ENCODE measurements around the gene MRPL20. TPM values are rescaled to one million over a fixed set of nuclear protein-coding genes. Genes with fewer than 3 reads are reported as not detected.

Gene MRPL20
- total RNA-seq, 1 donor from 2014 or later, result 75.6 TPM

DNA sequence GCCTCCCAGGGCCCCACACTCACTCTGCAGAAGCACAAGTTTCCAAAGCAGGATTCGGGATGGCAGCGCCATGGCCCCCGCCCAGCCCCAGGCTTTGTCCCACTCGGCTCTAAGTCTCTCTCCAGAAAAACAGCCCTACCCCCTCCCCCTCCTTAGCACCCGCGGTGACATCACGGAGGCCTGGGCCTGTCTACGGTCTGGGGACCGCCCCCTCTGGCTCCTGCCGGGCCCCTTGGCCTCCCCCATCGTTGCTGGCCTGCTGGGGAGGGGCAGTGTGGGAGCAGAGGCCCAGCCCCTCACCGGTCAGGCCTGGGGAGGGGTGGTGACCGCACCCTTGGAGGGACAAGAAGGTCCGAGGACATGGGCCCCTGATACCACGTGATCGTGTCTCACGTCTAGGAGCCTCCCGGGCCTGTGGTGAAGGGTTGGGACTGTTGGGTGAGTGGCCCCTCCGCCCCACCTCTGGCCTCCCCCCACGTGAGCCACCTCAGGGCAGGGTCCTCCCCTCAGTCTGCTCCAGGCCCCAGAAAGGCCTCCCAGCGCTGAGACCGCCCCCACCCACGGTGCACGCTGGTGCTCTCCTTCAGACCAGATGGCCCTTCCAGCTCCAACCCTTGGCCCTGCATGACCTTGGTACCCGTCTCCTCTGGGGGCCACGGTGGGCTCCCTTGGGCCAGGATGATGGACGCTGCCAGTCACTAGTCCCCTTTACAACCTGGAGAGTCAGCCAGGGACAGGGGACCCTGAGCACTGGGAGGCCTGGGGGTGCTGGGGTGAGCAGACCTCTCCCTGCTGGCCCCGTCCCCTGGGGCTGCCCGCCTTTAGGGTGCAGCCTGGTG is 48.4 kb downstream of the MRPL20 start, which contains the start of gene MXRA8:
MXRA8 (minus strand) TSS at position 123 of the 839 bp plus-strand sequence; CDS start at position 72, 51 bp downstream.
- intact Hi-C loops (cut with DNase I), result no loop called here
- ATAC-seq (peak; percentile 73), DNase-seq (ENCODE audit: low spot score) (peak; percentile 92)

DNA sequence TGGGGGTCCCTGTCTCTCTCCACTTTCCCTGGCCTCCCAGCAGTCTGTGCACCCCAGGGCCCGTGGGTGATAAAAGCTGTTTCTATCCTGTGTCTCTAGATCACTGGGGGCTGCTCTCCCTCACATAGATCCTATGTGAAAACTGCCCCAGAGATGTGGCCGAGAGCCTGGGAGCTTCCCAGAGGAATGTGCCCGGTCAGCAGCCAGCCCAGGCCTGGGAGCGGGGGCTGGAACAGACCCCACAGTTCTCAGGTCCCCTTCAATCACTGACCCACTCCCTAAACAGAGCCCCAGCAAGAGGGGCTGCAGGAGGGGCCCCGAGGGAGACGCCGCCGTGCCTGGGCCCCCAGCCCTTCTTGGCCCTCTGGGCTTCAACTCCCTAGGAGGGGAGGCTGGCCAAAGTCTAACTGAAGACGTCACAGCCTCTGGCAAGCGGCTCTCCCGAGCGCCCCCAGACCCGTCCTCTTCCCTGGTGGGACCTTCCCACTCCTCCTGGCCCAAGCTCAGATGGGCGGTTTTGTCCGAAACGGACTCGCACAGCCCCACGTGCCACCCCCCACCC is 49.1 kb downstream of the MRPL20 start:
- no peak for DNase-seq (ENCODE audit: low spot score)
- ATAC-seq, result no peak
- intact Hi-C loops (cut with DNase I), result no loop called here

GRCh38 chr1:1356796-1357401 is 50.2 kb downstream of the MRPL20 start:
- DNase-seq (ENCODE audit: low spot score) (no peak), ATAC-seq (no peak)
- intact Hi-C loops (cut with DNase I), result no loop called here

DNA sequence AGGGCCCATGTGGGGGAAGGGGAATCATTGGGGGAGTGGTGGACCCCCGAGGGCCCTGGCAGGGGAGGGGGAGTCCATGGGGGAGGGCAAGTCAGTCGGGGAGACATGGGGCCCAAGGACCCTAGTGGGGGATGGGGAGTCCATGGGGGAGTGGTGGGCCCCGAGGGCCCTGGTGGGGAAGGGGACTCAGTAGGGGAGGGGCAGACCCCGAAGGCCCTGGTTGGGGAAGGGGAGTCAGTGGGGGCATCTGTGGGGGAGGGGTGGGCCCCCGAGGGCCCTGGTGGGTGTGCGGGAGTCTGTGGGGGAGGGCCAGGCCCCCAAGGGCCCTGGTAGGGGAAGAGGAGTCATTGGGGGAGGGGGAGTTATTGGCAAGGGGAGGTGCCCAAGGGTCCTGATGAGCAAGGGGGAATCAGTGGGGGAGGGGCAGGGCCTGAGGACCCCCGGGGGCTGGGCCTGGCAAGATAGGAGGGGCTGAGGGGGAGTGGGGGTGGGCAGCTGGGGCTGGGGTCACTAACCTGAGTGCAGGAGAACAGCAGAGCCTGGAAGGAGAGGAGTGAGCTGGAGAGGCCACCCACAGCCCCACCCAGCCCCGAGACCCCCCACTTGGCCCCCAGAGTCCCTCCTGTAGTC is 50.8 kb downstream of the MRPL20 start:
- DNase-seq (ENCODE audit: low spot score), result no peak
- intact Hi-C loops (cut with DNase I), result no loop called here
- no peak for ATAC-seq

GRCh38 chr1:1355416-1355815 is 51.7 kb downstream of the MRPL20 start:
- no peak for DNase-seq (ENCODE audit: low spot score)
- intact Hi-C loops (cut with DNase I), result no loop called here
- no peak for ATAC-seq

- ATAC-seq, result no peak
- intact Hi-C loops (cut with DNase I), result no loop called here
- no peak for DNase-seq (ENCODE audit: low spot score)
These were observed 52.5 kb downstream of the MRPL20 start for GRCh38 chr1:1354271-1355247.

DNA sequence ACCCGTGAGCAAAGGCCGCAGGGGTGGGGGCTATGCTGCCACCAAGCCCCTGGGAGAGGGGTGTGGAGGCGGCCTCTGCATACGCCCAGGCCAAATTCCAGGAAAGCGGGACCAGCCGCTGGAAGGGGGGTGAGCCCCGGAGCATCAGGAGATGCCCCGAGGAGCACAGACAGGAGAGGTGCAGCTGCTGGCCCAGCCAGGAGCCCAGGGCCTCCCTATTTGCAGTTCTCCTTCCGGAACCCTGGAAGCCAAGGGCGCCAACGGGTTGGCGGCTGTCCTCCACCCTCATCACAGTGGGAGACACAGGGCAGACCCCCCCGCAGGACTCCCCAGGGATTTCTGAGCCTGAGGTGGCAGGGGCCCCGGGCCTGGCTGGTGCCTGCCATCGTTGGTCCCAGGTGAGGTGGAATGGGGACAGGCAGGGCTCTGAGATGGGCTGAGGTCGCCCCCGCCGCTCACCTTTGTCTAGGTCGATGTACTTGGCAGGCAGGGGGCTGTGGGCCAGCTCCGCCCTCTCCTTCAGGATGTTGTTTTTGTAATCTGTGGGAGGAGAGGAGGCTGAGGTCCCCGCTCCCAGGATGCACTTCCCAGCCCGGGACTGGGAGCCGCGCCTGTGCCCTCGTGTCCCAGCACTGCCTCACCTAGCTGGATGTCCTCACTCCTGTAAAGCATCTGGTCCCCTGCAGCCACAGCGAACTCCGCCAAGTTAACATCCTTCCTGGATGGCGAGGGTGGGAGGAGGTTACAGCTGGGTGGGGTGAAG is 53.5 kb downstream of the MRPL20 start:
- ATAC-seq, result no peak
- intact Hi-C loops (cut with DNase I), result no loop called here
- DNase-seq (ENCODE audit: low spot score), result no peak

- DNase-seq (ENCODE audit: low spot score) (no peak), ATAC-seq (no peak)
- intact Hi-C loops (cut with DNase I), result no loop called here
These were observed 54.2 kb downstream of the MRPL20 start for GRCh38 chr1:1352786-1353388.

Other genes starting within 250 kb of the MRPL20 start
- gene TTLL10, start 233.4 kb downstream of the MRPL20 start, total RNA-seq, result 0.71 TPM
- 0.58 TPM for gene TNFRSF18, start 200.7 kb downstream of the MRPL20 start, total RNA-seq
- 2.5 TPM for gene TNFRSF4, start 193.1 kb downstream of the MRPL20 start, total RNA-seq
- 94.9 TPM for gene SDF4, start 175.3 kb downstream of the MRPL20 start, total RNA-seq
- 10.9 TPM for gene B3GALT6, start 175.1 kb downstream of the MRPL20 start, total RNA-seq
- gene C1QTNF12, start 160.6 kb downstream of the MRPL20 start, total RNA-seq, result 3.5 TPM
- 50.5 TPM for gene UBE2J2, start 133.4 kb downstream of the MRPL20 start, total RNA-seq
- 12.5 TPM for gene SCNN1D, start 126.9 kb downstream of the MRPL20 start, total RNA-seq
- 74.7 TPM for gene ACAP3, start 99.4 kb downstream of the MRPL20 start, total RNA-seq
- gene PUSL1, start 98.7 kb downstream of the MRPL20 start, total RNA-seq, result 11.3 TPM
- 111 TPM for gene INTS11, start 82.6 kb downstream of the MRPL20 start, total RNA-seq
- 15.7 TPM for gene CPTP, start 82.5 kb downstream of the MRPL20 start, total RNA-seq
- 0.49 TPM for gene TAS1R3, start 76.0 kb downstream of the MRPL20 start, total RNA-seq
- 91.4 TPM for gene DVL1, start 57.9 kb downstream of the MRPL20 start, total RNA-seq
- 262 TPM for gene MXRA8, start 48.7 kb downstream of the MRPL20 start, total RNA-seq
- 58.9 TPM for gene AURKAIP1, start 32.1 kb downstream of the MRPL20 start, total RNA-seq
- 207 TPM for gene CCNL2, start 8.0 kb downstream of the MRPL20 start, total RNA-seq
- 11.2 TPM for gene ANKRD65, start 14.0 kb upstream of the MRPL20 start, total RNA-seq
- 175 TPM for gene VWA1, start 28.4 kb upstream of the MRPL20 start, total RNA-seq
- 2.4 TPM for gene ATAD3C, start 42.4 kb upstream of the MRPL20 start, total RNA-seq
- gene ATAD3B, start 64.5 kb upstream of the MRPL20 start, total RNA-seq, result 28.6 TPM
- 19.4 TPM for gene ATAD3A, start 104.9 kb upstream of the MRPL20 start, total RNA-seq
- 7.1 TPM for gene TMEM240, start 133.3 kb upstream of the MRPL20 start, total RNA-seq
- gene SSU72, start 167.6 kb upstream of the MRPL20 start, total RNA-seq, result 78.5 TPM
- gene FNDC10, start 192.8 kb upstream of the MRPL20 start, total RNA-seq, result 2.4 TPM
- gene MIB2, start 208.2 kb upstream of the MRPL20 start, total RNA-seq, result 68.4 TPM
- gene MMP23B, start 224.9 kb upstream of the MRPL20 start, total RNA-seq, result 5.4 TPM